ENCODE data around the gene TUBA3D.
"Not testable (repeated sequence)": the region's sequence is repeated elsewhere in the genome, so short reads cannot be mapped to it uniquely, and the experiment has no call there.

TUBA3D gene

GRCh38 chr2:131475831-131476230 is at the start of gene TUBA3D:
TUBA3D (plus strand) TSS chr2:131476119; CDS start chr2:131476200, 81 bp downstream.
- H4K20me1 ChIP-seq (ENCODE audit: insufficient read depth, low read length) = no peaks in the 10 kb centered on the region
- H3K27me3 ChIP-seq (replicated peaks; ENCODE audit: insufficient read depth, low read length) = no peaks in the 10 kb centered on the region
- no peak for TF ChIP-seq EZH2phosphoT487 (IDR thresholded peaks at IDR 0.05; ENCODE audit: low read length)
- no peaks in the 10 kb centered on the region for H3K4me1 ChIP-seq (ENCODE audit: low read length)
- H3K9me2 ChIP-seq (replicated peaks; ENCODE audit: insufficient read depth, low read length) = no peaks in the 10 kb centered on the region
- no peak within 1 kb of the TSS for H2AFZ ChIP-seq (ENCODE audit: low read length)
- no peaks in the 10 kb centered on the region for H3K9me3 ChIP-seq (replicated peaks; ENCODE audit: insufficient read depth, low read length)
- no peaks in the 10 kb centered on the region for H3K36me3 ChIP-seq (replicated peaks; ENCODE audit: insufficient read depth, low read length)
- no peak within 1 kb of the TSS for H3K27ac ChIP-seq (ENCODE audit: low read length)
- no peak within 1 kb of the TSS for H3K9ac ChIP-seq (ENCODE audit: low read length)
- no peak within 1 kb of the TSS for H3K4me3 ChIP-seq (ENCODE audit: low read length)
- H3K79me2 ChIP-seq (ENCODE audit: low read length) = no peaks in the 10 kb centered on the region
- DNase-seq = no peak
- H3K4me2 ChIP-seq (ENCODE audit: low read depth, low read length) = no peak within 1 kb of the TSS
- no peaks in the 10 kb centered on the region for H3F3A ChIP-seq (ENCODE audit: insufficient read depth, low read length)

GRCh38 chr2:131426727-131427126 is 49.2 kb upstream of the TUBA3D start:
- Histone ChIP-seq H2AFZ (ENCODE audit: low read length) (no peak overlapping the region), H3K9me2 (replicated peaks; ENCODE audit: insufficient read depth, low read length) (no peaks in the 10 kb centered on the region), H3K9me3 (replicated peaks; ENCODE audit: insufficient read depth, low read length) (no peaks in the 10 kb centered on the region), H3K4me1 (ENCODE audit: low read length) (no peaks in the 10 kb centered on the region), H3K4me3 (ENCODE audit: low read length) (no peak overlapping the region), H3K79me2 (ENCODE audit: low read length) (no peaks in the 10 kb centered on the region), H4K20me1 (ENCODE audit: insufficient read depth, low read length) (no peaks in the 10 kb centered on the region), H3K36me3 (replicated peaks; ENCODE audit: insufficient read depth, low read length) (no peaks in the 10 kb centered on the region), H3K9ac (ENCODE audit: low read length) (no peak overlapping the region), H3K27ac (ENCODE audit: low read length) (no peak overlapping the region), H3F3A (ENCODE audit: insufficient read depth, low read length) (no peaks in the 10 kb centered on the region), H3K4me2 (ENCODE audit: low read depth, low read length) (no peak overlapping the region), H3K27me3 (replicated peaks; ENCODE audit: insufficient read depth, low read length) (no peaks in the 10 kb centered on the region)
- DNase-seq = peak; percentile 38
- TF ChIP-seq EZH2 (optimal IDR thresholded peaks at IDR 0.05; ENCODE audit: low read depth, low read length) = no peak
- no peak for TF ChIP-seq CTCF (IDR thresholded peaks at IDR 0.05; ENCODE audit: low read length)
- TF ChIP-seq EZH2phosphoT487 (IDR thresholded peaks at IDR 0.05; ENCODE audit: low read length) = no peak

GRCh38 chr2:131431336-131431735 is 44.6 kb upstream of the TUBA3D start:
- no peaks in the 10 kb centered on the region for H3F3A ChIP-seq (ENCODE audit: insufficient read depth, low read length)
- no peak overlapping the region for H3K9ac ChIP-seq (ENCODE audit: low read length)
- no peaks in the 10 kb centered on the region for H3K27me3 ChIP-seq (replicated peaks; ENCODE audit: insufficient read depth, low read length)
- TF ChIP-seq CTCF (IDR thresholded peaks at IDR 0.05; ENCODE audit: low read length) (no peak), EZH2 (optimal IDR thresholded peaks at IDR 0.05; ENCODE audit: low read depth, low read length) (no peak), EZH2phosphoT487 (IDR thresholded peaks at IDR 0.05; ENCODE audit: low read length) (no peak)
- no peaks in the 10 kb centered on the region for H3K4me1 ChIP-seq (ENCODE audit: low read length)
- no peak overlapping the region for H3K4me3 ChIP-seq (ENCODE audit: low read length)
- no peak overlapping the region for H2AFZ ChIP-seq (ENCODE audit: low read length)
- H3K36me3 ChIP-seq (replicated peaks; ENCODE audit: insufficient read depth, low read length) = no peaks in the 10 kb centered on the region
- H3K9me3 ChIP-seq (replicated peaks; ENCODE audit: insufficient read depth, low read length) = no peaks in the 10 kb centered on the region
- no peaks in the 10 kb centered on the region for H3K79me2 ChIP-seq (ENCODE audit: low read length)
- DNase-seq = no peak
- no peak overlapping the region for H3K27ac ChIP-seq (ENCODE audit: low read length)
- no peak overlapping the region for H3K4me2 ChIP-seq (ENCODE audit: low read depth, low read length)
- H4K20me1 ChIP-seq (ENCODE audit: insufficient read depth, low read length) = no peaks in the 10 kb centered on the region
- no peaks in the 10 kb centered on the region for H3K9me2 ChIP-seq (replicated peaks; ENCODE audit: insufficient read depth, low read length)

- not testable (repeated sequence) for H3K9me3 ChIP-seq (replicated peaks; ENCODE audit: insufficient read depth, low read length); H3K9ac ChIP-seq (ENCODE audit: low read length); H3K27me3 ChIP-seq (replicated peaks; ENCODE audit: insufficient read depth, low read length); H3K4me3 ChIP-seq (ENCODE audit: low read length); DNase-seq; H3K4me2 ChIP-seq (ENCODE audit: low read depth, low read length); H3K79me2 ChIP-seq (ENCODE audit: low read length); H3K27ac ChIP-seq (ENCODE audit: low read length); H4K20me1 ChIP-seq (ENCODE audit: insufficient read depth, low read length); H3K4me1 ChIP-seq (ENCODE audit: low read length); H3F3A ChIP-seq (ENCODE audit: insufficient read depth, low read length); H3K9me2 ChIP-seq (replicated peaks; ENCODE audit: insufficient read depth, low read length); H2AFZ ChIP-seq (ENCODE audit: low read length); H3K36me3 ChIP-seq (replicated peaks; ENCODE audit: insufficient read depth, low read length)
These were observed 35.0 kb upstream of the TUBA3D start for GRCh38 chr2:131440742-131441468.

- not testable (repeated sequence) for H3K36me3 ChIP-seq (replicated peaks; ENCODE audit: insufficient read depth, low read length); H3K4me2 ChIP-seq (ENCODE audit: low read depth, low read length); H2AFZ ChIP-seq (ENCODE audit: low read length); H3K27ac ChIP-seq (ENCODE audit: low read length); H3K9ac ChIP-seq (ENCODE audit: low read length); H3K79me2 ChIP-seq (ENCODE audit: low read length); DNase-seq; H3F3A ChIP-seq (ENCODE audit: insufficient read depth, low read length); H3K4me3 ChIP-seq (ENCODE audit: low read length); H3K27me3 ChIP-seq (replicated peaks; ENCODE audit: insufficient read depth, low read length); H4K20me1 ChIP-seq (ENCODE audit: insufficient read depth, low read length); H3K4me1 ChIP-seq (ENCODE audit: low read length); H3K9me2 ChIP-seq (replicated peaks; ENCODE audit: insufficient read depth, low read length); H3K9me3 ChIP-seq (replicated peaks; ENCODE audit: insufficient read depth, low read length)
These were observed 31.0 kb upstream of the TUBA3D start for GRCh38 chr2:131444736-131445514.

- H4K20me1 ChIP-seq (ENCODE audit: insufficient read depth, low read length); H3K79me2 ChIP-seq (ENCODE audit: low read length); H3K27ac ChIP-seq (ENCODE audit: low read length); H3K9me2 ChIP-seq (replicated peaks; ENCODE audit: insufficient read depth, low read length); H3K36me3 ChIP-seq (replicated peaks; ENCODE audit: insufficient read depth, low read length); H3K4me1 ChIP-seq (ENCODE audit: low read length); H3K9me3 ChIP-seq (replicated peaks; ENCODE audit: insufficient read depth, low read length); H3K4me2 ChIP-seq (ENCODE audit: low read depth, low read length); H3F3A ChIP-seq (ENCODE audit: insufficient read depth, low read length); H3K27me3 ChIP-seq (replicated peaks; ENCODE audit: insufficient read depth, low read length); H3K9ac ChIP-seq (ENCODE audit: low read length); DNase-seq; H2AFZ ChIP-seq (ENCODE audit: low read length); H3K4me3 ChIP-seq (ENCODE audit: low read length): not testable (repeated sequence)
These were observed 30.5 kb upstream of the TUBA3D start for GRCh38 chr2:131445515-131445797.

Data from MM.1S (cell line).